ENCODE results near the gene EIF2B4.

DNA sequence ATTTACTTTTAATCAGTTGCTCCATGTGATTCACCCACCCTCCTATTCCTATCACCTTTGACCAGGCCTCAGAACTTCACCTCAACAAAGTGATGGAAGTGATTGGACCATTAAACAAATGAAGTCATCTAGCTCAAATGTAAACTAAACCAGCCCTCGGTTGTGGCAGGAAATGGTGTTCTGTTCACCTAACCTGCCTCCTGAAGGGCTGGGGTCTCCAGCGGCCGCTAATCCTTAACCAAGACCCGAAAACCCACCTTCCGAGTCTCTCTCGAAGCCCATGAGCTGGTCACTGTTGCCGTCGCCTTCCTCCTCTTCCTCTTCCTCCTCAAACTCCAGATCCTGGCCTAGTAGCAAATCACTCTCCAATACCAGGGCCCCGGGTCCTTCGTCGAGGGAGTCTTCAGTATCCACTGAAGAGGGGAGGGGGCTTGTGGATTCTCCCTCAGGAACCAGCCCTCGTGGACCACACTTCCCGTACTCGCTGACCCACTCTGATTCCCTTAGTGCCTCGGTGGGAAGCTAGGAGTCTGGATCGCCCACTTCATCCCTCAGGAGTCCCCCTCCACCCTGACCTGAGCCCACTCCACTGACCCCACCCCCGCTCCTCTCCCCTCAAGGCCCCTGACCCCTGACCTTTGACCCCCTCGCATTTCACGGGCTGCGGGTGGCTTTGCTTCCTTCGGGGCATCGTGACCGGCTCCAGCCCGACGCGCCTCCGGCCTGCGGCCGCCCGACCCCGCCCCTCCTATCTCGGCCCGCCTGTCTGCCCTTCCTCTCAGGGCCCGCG lies 9.9 kb upstream of the EIF2B4 start:
- TF ChIP-seq, protein P1, sequence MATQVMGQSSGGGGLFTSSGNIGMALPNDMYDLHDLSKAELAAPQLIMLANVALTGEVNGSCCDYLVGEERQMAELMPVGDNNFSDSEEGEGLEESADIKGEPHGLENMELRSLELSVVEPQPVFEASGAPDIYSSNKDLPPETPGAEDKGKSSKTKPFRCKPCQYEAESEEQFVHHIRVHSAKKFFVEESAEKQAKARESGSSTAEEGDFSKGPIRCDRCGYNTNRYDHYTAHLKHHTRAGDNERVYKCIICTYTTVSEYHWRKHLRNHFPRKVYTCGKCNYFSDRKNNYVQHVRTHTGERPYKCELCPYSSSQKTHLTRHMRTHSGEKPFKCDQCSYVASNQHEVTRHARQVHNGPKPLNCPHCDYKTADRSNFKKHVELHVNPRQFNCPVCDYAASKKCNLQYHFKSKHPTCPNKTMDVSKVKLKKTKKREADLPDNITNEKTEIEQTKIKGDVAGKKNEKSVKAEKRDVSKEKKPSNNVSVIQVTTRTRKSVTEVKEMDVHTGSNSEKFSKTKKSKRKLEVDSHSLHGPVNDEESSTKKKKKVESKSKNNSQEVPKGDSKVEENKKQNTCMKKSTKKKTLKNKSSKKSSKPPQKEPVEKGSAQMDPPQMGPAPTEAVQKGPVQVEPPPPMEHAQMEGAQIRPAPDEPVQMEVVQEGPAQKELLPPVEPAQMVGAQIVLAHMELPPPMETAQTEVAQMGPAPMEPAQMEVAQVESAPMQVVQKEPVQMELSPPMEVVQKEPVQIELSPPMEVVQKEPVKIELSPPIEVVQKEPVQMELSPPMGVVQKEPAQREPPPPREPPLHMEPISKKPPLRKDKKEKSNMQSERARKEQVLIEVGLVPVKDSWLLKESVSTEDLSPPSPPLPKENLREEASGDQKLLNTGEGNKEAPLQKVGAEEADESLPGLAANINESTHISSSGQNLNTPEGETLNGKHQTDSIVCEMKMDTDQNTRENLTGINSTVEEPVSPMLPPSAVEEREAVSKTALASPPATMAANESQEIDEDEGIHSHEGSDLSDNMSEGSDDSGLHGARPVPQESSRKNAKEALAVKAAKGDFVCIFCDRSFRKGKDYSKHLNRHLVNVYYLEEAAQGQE (IDR thresholded peaks at IDR 0.05; ENCODE audit: insufficient read depth in 1 of 2, low read depth in 2 of 2, low read length in 1 of 2): no peak
- no peak; the same call in 1 of the 2 replicates for TF ChIP-seq POLR2AphosphoS5 (IDR thresholded peaks at IDR 0.05; ENCODE audit: low read depth, low read length)
- TF ChIP-seq, protein P2, sequence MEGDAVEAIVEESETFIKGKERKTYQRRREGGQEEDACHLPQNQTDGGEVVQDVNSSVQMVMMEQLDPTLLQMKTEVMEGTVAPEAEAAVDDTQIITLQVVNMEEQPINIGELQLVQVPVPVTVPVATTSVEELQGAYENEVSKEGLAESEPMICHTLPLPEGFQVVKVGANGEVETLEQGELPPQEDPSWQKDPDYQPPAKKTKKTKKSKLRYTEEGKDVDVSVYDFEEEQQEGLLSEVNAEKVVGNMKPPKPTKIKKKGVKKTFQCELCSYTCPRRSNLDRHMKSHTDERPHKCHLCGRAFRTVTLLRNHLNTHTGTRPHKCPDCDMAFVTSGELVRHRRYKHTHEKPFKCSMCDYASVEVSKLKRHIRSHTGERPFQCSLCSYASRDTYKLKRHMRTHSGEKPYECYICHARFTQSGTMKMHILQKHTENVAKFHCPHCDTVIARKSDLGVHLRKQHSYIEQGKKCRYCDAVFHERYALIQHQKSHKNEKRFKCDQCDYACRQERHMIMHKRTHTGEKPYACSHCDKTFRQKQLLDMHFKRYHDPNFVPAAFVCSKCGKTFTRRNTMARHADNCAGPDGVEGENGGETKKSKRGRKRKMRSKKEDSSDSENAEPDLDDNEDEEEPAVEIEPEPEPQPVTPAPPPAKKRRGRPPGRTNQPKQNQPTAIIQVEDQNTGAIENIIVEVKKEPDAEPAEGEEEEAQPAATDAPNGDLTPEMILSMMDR (IDR thresholded peaks at IDR 0.05): no peak
- TF ChIP-seq TCF7L2 (IDR thresholded peaks at IDR 0.05; ENCODE audit: low read depth, low read length): no peak
- 0 out of 2 replicates have a peak, but pooled peaks have one; percentile 10 for TF ChIP-seq SIN3A (IDR thresholded peaks at IDR 0.05; ENCODE audit: borderline replicate concordance, insufficient read depth, low read depth, low read length)
